ENCODE measurements around the gene HPGDS.
"Not testable (repeated sequence)": the region's sequence is repeated elsewhere in the genome, so short reads cannot be mapped to it uniquely, and the experiment has no call there.

The HPGDS gene

DNA sequence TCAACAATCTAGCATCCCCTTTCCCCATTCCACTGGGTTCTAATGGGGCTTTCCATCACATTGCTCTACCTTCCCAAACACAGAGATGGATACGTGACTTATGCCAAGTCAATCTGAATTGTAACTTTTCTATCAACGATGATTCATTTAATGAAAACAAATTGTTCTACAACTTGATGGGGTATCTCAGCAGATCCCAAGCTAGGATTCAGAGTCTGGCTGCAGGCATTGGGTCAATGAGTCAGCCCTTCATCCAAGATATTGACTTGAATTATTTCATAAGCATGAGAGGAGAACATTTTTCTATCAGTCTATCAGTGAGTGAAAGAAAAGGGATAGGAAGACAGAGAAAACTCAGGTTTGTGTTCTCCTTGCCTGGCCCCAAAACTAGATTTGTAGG, 15.0 kb upstream of the HPGDS start:
- no peak for DNase-seq (ENCODE audit: low read depth, low spot score)

DNA sequence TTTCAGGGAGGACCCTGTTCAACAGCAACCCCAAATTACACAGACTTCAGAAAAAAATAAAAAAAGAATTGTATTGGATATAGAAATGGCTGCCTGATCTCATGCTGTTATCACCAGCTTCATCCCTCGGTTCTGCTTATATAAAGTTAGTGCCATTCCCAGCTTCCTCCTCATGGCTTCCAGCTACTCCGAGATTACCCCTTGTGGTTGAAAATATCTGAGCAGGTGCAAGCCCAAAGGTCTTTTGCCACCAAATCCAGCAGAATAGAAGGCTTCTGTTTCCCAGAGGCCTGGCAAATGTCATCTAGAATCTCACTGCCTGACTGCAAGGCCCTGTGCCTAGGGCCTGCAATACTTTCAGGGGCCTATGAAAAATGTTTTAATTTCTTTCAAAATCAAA, 13.8 kb upstream of the HPGDS start:
- DNase-seq (ENCODE audit: low read depth, low spot score), result no peak

DNA sequence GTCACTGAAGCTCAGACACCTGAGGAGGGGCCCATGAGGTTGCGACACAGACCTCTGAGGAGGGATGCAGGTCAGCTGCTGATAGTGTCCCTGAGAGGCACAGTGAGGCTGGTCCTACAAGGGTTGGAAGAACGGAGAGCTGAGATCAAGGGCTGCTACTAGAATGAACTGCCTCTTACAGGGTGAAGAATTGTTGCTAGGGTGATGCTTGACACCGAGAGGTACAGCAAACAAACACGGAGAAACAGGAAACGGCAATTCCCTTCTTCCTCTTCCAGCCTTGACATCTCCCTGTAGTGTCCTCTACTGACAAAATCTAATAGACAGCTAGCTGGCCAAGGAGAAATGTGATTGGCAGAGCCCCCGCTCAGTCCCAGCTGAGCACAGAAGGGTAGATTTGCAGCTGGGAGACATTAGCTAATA, 11.8 kb upstream of the HPGDS start:
- no peak for DNase-seq (ENCODE audit: low read depth, low spot score)

DNA sequence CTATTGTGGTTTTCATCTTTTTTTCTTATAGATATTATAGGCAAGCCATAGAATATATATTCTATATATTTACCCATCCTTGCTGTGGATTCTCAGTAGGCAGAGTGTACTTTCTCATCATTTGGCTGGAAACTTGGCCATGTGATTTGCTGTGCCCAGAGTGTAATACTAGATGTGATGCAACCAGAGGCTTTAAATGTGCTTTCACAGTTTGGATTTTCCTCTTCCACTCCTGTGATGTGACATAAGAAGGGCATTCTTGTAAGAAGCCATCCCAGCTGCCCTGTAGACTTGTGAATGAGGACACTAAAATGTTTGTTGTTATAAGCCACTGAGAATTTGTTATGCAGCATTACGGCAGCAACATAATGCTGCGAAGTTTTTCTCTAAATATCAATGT, 10.4 kb upstream of the HPGDS start:
- no peak for DNase-seq (ENCODE audit: low read depth, low spot score)

DNA sequence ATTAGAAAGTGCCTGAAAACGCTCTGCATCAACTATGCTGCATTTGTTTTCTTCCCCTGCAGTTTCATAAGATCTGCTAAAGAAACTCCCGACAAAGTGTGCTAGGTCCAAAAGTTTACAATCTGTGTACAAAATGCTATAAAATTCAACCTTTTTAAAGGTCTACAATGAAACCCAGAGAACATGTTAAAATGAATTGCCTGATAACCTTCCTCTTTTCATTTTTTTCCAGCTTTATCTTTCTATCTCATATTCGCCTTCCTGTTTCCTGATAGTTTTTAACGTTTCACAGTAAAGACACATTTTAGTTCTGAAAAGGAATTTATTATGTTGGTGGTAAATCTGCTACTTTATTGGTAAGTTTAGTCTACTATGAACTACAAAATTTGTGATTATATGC, 9.5 kb upstream of the HPGDS start:
- DNase-seq (ENCODE audit: low read depth, low spot score), result no peak

DNA sequence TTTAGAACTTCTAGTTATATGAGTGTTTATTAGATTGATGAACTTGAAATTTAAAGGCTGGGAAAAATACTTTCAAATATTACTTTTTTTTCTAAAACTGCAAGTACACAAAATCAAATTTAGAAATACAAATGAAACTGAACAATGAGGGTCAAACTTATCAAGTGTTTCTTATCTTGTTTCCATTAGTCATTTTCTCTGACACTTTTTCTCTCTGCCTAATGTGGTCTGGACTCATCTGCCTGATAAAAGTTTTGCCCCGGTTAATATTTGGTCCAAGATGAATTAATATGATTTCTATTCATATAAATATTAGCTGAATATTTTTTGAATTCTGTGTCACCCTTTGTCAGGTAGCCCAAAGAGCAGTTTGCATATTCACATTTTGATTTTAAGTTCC, 8.7 kb upstream of the HPGDS start:
- no peak for DNase-seq (ENCODE audit: low read depth, low spot score)

DNA sequence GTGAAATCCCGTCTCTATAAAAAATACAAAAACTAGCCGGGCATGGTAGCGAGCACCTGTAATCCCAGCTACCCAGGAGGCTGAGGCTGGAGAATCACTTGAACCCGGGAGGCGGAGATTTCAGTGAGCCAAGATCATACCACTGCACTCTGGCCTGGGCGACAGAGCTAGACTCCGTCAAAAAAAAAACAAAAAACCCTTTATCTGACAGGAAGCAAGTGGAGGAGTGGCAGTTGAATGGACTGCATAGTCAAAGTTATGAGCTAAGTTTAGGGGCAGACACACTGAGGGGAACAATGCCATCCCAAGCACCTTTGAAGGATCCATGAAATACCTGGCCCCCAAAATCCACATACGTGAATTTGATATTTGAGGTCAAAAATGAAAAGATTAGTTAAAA, 7.5 kb upstream of the HPGDS start:
- DNase-seq (ENCODE audit: low read depth, low spot score), result no peak

DNA sequence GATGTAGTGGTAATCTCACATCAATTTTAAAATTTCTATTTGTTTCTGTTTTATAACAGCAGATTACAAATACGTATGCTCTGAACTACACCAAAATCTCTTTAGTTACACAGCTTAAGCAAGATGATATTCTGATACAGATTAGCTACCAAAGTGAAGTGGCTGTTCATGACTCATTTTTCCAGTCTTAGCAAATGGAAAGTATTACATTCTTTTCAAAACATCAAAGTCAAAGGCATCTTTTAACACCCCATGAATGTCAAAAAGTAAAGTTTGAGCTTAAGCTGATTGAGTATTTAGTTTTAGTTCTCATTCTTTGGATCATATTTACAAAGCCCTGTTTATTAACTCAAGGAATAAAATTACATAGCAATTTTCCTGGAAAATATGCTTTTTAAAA, 6.6 kb upstream of the HPGDS start:
- no peak for DNase-seq (ENCODE audit: low read depth, low spot score)

DNA sequence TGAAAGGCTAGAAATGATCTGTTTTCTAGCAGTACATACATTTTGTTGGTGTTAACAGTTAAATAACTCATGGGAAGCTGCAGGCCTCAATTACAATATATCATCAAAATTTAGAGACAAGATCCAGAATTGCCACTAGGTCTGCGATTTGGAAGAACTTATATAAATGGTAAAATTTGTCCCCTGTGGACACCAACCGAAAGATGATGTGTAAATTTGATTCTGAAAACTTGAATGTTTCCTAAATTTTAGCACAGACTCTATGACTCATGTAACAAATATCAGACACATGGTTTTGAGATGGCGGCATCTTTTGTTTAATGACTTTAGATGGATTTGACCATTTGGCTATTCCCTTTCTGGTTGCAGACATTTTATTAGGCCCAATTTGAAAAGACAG, 6.0 kb upstream of the HPGDS start:
- DNase-seq (ENCODE audit: low read depth, low spot score), result no peak

DNA sequence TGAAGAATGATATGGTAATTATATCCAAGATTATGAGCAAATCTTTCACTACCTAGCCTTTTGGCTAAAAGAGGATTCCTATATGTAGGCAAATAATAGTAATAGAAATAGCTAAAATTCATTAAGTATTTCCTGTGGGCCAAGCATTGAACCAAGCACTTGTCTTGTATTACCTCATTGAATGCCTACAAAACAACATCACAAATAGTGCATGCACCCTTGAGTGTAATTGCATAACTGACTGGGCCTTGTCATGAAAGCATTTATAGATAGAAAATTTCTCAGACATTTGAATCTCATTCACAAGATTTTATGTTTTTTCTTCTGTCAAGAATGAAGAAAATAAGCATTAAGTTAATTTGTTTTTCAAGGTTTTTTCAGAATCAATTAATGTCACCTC, 3.9 kb upstream of the HPGDS start:
- DNase-seq (ENCODE audit: low read depth, low spot score), result no peak

DNA sequence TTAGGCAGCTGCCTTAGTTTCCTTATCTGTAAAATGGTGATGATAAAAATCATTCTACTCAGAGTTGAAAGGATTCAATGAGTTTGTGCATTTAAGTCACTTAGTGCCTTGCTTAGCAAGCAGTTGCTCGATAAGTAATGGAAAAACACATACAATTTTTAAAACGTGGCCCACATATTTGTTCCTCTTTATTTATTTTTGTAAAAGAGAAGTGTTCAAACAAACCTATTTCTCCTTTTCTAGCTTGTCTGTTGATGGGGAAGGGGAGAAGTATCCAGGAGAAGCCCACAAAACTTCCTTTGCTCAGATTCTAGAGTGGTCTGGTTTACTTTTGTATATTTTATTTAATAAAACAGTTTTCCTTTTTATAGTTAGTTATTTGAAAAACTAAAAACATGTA, 3.3 kb upstream of the HPGDS start:
- no peak for DNase-seq (ENCODE audit: low read depth, low spot score)

DNA sequence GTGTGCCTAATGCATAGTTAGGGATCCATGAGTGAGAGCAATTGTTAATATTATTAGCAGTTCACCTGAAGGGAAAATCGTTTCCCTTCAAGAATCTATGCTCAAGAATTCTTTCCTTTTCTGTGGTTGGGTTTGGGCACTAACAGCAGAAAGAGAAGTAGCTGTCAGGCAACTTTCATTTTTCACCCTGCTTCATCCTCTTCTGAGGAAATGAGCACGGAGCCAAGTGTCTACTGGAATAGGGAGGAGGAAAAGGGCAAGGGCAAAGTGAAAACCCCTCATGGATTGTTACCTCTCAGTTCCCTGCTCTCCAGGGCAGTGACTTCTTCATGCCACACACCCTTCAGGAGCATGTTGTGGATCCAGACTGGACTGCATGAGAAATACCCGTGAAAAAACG, 2.6 kb upstream of the HPGDS start:
- DNase-seq (ENCODE audit: low read depth, low spot score), result no peak

DNA sequence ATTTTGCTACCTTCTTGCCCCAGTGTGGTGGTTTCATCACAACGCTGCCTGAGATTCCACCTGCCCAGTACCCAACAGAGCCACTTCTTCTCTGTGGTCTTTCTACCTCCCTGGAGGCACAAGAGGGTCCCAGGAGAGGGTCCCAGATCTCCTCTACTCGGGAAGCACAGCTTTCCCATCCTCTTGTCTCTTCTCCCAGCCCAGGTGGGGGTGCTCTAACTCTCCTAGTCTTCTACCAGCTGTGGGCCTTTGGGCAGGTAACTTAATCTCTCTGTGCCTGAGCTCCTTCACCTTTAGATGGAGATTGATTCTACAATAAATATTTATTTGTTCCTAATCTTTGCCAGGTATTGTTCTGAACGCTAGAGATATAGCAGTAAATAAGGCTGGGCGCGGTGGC, 1.8 kb upstream of the HPGDS start:
- no peak for DNase-seq (ENCODE audit: low read depth, low spot score)

DNA sequence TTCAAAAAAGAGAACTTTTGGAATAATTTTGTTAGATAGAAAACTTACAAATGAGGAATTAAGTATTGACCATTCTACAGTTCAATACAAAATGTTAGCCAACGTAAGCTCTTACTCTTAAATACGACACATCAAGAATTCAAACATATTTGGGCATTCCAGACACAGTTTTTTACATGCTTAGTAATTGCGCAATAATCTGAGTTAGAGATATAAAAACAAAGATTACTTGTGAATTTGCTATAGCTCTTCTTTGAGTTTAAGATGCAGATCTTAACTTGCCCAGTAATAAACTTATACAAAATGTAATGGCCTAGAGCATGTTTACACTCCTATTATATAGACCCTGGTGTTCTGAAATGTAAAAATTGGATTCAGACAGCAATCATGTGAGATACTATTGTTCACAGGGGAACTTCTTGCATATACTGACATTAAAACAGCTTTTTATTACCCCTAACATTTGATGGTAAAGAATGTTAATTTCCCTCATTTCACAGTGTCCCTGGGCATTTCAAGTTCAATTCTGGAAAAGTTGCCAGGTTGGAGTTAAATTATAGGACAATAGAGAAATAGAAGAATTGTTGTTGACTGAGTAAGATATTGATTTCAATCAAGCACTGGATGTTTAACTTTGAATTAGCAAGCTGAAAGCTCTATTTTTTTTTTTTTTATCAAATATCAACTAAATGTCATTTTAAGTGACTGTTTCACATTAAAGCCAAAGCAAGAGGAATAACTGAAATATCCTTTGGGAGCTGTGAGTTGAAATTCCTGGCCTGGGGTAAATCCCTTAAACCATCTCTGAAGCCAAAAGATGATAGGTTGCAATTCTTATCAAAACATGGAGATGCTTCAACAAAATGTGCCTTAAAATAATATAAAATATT, 910 bp downstream of the HPGDS start:
- no peak for DNase-seq (ENCODE audit: low read depth, low spot score)

DNA sequence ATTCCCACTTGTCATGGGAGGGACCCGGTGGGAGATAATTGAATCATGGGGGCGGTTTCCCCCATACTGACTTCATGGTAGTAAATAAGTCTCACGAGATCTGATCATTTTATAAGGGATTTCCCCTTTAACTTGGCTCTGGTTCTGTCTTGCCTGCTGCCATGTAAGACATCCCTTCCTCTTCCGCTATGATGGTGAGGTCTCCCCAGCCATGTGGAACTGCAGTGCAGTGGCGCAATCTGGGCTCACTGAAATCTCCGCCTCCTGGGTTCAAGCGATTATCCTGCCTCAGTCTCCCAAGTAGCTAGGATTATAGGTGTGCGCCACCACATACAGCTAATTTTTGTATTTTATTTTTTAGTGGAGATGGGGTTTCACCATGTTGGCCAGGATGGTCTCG, 2.9 kb downstream of the HPGDS start:
- DNase-seq (ENCODE audit: low read depth, low spot score), result no peak

DNA sequence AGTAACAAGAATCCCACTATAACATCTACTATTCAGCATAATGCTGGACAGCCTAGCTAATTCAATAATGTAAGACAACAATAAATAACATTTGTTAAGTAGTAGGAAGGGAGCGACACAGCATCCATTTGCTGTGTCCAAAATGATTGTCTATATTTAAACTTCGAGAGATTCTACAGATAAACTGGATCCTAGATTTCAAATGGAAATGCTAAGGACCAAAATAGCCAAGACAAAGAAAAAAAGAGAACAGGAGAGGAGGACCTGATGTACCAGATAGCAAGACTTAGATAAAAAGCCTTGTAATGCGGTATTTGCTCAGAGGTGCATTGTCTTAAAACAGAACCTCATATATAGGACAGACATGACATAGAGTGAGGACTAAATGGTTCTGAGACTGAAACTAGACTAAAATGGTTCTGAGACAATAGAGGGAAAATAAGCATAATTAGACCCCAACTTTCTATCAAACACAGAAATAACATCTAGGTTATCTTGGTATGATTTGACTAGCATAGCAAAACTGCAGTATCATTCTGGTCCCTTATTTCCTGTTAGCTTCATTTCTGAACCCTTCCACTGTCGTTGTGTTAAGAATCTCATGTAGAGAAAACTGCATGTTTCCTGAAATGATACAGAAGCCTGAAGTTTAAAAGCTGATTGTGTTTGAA, 3.8 kb downstream of the HPGDS start:
- no peak for DNase-seq (ENCODE audit: low read depth, low spot score)

DNA sequence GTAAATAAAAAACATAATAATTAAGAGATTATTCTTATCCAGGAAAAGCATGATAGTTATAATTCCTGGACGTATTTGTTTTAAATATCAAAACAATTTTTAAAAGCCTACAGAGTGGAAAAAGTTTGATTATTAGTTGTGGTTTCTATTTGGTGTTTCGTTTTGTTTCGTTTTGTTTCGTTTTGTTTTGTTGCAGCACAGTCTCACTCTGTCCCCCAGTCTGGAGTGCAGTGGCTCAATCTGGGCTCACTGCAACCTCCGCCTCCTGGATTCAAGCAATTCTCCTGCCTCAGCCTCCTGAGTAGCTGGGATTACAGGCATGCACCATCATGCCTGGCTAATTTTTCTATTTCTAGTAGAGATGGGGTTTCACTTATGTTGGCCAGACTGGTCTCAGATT, 5.8 kb downstream of the HPGDS start:
- DNase-seq (ENCODE audit: low read depth, low spot score), result not testable (repeated sequence)

DNA sequence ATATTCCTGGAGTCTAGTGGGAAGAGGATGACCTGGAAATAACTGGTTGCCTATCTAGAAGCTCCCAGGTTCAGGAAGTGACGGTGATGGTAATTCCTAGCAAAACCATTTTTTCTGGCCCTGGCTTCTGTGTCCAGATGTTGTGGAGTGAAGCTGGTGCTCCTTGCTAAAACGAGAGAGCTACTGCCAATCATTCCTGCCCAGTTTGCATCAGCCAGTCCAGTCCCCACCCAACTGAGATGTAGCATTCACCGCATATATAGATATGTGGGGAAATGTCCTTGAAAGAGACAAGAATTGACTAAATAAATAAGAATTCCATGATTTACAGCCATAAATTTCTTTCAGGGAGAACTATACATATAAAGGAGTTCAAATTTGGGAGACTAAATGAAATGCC, 6.3 kb downstream of the HPGDS start:
- DNase-seq (ENCODE audit: low read depth, low spot score), result no peak

DNA sequence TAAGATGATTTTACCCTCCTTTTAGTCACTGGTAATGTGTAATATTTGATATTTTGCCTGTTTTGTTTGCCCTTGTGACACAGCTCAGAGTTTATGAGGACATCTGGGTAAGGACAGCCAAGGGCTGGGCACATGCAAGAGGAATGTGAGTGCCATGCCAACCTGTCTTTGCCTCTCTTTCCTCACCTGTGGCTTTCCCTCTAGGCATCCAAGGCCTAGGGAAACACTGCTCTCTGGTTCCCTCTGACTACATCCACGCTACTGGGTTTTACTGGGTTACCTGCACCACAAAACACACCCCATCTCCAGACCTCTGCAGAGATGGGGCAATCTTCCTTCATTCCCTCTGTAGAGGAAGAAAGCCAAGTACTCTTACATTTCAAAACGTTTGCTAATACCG, 7.7 kb downstream of the HPGDS start:
- DNase-seq (ENCODE audit: low read depth, low spot score), result no peak

DNA sequence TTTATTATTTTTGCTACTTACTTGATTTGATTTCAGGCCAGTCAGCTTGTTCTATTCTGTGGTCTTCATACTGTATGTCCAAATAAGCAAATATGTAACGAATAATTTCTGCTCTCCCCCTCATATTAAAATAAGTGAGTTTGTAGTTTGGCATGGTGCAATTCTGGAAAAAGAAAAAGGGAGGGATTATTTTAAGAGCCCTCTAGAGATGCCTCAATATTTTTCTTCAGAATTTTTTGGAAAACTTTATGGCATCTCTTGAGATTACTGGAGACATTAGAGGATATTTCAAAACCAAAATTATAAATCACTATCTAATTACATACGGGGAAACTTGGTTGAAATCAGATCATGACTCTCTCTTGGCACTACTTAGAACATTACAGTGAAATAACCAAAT, 8.2 kb downstream of the HPGDS start:
- no peak for DNase-seq (ENCODE audit: low read depth, low spot score)

DNA sequence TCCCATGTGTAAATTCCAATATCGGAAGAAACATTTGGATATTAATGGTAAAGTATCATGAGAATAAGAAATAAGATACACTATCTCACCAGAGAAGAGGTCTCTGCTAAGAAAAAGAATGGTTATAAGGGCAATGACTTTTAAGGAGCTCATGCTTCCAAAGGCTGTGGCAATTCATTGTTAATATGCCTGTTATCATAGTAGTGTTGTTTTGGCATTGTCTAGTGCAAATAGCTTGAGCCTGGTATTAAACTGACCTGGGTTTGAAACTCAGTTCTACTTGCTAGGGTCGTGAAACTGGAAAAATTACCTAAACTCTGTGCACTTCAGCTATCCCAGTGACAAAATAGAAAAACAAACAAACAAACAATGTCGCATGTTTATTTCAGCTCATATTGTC, 8.8 kb downstream of the HPGDS start:
- DNase-seq (ENCODE audit: low read depth, low spot score), result no peak

DNA sequence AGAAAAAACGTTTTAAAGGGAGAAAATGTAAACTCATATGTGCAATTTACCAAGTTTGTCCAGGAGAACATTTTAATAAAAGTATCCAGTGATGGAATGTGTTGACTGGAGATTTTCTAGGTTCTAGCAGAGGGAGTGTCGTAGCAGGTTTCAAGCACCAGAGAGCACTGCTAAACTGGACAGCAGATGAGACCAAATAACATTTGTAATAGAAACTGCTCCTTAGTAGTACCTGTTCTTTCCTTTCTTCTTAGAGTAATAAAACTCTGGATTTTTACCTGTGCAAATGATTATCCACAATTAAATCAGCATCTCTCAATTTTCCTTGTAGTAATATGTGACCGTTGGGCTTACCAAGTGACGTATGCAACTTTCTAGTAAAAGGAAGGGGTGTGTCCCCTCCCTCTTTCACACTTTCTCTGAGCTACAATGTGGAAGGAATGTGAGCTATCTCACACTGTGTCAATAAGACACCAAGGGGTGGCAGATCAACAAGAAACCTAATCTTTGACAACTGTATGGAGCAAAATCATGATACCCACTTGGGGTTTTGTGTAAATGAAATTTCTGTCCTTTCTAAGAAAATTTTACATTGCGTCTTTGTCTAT, 9.5 kb downstream of the HPGDS start:
- no peak for DNase-seq (ENCODE audit: low read depth, low spot score)

DNA sequence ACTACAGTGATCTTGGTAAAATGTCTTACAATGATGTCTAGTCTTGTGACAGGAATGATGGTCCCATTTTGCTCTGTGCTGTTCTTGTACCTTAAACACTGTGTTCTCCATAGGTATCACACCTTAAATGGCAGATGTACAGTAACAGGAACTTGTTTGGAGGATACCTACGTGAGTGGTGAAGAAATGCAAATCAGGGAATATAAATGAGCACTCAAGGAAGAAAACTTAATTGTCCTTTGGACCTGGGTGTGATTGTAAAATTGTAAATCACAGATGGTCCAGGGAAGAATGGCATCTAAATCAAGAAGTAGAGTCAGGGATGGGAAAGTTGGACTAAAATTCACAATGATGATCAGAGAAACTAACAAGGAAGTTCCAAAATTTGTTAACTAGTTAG, 12.7 kb downstream of the HPGDS start:
- no peak for DNase-seq (ENCODE audit: low read depth, low spot score)

Data from activated naive CD8-positive, alpha-beta T cell treated with anti-CD3 and anti-CD28 coated beads, Interleukin-2, amount 50 U/mL, for 16 hours (primary cell).